Measurements from ENCODE around the gene CSNK1G1. TPM values are rescaled to one million over a fixed set of nuclear protein-coding genes. Genes with fewer than 3 reads are reported as not detected.
"Not testable (repeated sequence)": the region's sequence is repeated elsewhere in the genome, so short reads cannot be mapped to it uniquely, and the experiment has no call there.

Gene CSNK1G1
- polyA plus RNA-seq, 1 of the 3 experiments (the other 2 are of a cell fraction) = 10.2 TPM

DNA sequence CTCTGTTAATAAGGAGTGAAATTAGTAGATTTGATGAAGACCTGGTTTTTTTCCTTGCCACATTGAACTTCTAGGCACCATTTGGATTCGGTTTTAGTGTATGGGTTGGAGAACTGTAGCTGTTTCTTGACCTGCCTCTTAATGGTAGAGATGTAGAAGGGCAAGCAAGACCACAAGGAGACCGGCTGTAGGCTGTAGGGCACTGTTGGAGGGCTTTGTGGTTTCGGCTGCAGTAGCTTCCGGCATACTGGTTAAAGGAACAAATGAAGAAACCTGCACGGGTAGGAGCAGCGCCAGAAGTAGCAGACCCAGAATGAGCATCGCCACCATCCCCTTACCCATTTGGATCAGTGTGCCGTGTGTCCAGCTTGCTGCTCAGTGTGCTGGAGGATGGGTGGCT, 17.4 kb upstream of the CSNK1G1 start:
- no peak overlapping the region for H2AFZ ChIP-seq (ENCODE audit: low read depth)
- WGBS (ENCODE audit: low lambda C conversion rate) = 98% methylated on average over 8 of the region's 8 CpGs
- no peak overlapping the region for H3K4me2 ChIP-seq
- no peaks in the 10 kb centered on the region for H3K9me2 ChIP-seq
- H3K9ac ChIP-seq = no peak overlapping the region
- H3K4me1 ChIP-seq (ENCODE audit: control insufficient read depth in 1 of 2, insufficient read depth in 2 of 2, low read depth in 1 of 2, low read length in 1 of 2) = peaks cover 0 to 5% of the 10 kb centered on the region in 2 experiments; a peak in 1 of 4 replicates
- no peaks in the 10 kb centered on the region for H3K9me3 ChIP-seq
- no peak for DNase-seq
- ChIA-PET POLR2A (no interaction called here), CTCF (no interaction called here)
- peaks cover 21% of the 10 kb centered on the region for H3K79me2 ChIP-seq (ENCODE audit: insufficient read depth)
- H3F3A ChIP-seq (replicated peaks; ENCODE audit: insufficient read depth) = peaks cover 11% of the 10 kb centered on the region
- no peaks in the 10 kb centered on the region for H4K20me1 ChIP-seq (ENCODE audit: insufficient read depth)
- no peak overlapping the region for H3K27ac ChIP-seq (ENCODE audit: low read depth in 2 of 2, low read length in 1 of 2)
- no peak overlapping the region for H3K4me3 ChIP-seq (ENCODE audit: low read depth in 2 of 2, low read length in 1 of 2)
- peaks cover 0 to 8% of the 10 kb centered on the region in 2 experiments for H3K36me3 ChIP-seq (replicated peaks in 1 of 2; ENCODE audit: control insufficient read depth in 1 of 2, insufficient read depth in 2 of 2, low read length in 1 of 2)
- TF ChIP-seq MXI1 (IDR thresholded peaks at IDR 0.05; ENCODE audit: low read depth, low read length) (no peak), RFX5 (IDR thresholded peaks at IDR 0.05; ENCODE audit: low read length) (no peak)
- H3K27me3 ChIP-seq (ENCODE audit: insufficient read depth) = no peaks in the 10 kb centered on the region

DNA sequence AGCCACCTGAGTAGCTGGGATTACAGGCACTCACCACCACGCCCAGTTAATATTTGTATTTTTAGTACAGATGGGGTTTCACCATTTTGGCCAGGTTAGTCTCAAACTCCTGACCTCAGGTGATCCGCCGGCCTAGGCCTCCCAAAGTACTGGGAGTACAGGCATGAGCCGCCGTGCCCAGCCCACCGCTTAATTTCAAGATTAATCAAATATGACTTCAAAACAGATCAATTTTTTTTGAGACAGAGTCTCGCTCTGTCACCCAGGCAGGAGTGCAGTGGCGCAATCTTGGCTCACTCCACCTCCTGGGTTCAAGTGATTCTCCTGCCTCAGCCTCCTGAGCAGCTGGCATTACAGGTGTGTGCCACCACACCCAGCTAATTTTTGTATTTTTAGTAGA, 15.4 kb upstream of the CSNK1G1 start:
- 0 out of 2 replicates have a peak, but pooled peaks cover 11% of the 10 kb centered on the region for H3K79me2 ChIP-seq (ENCODE audit: insufficient read depth)
- H2AFZ ChIP-seq (ENCODE audit: low read depth); DNase-seq; H3F3A ChIP-seq (replicated peaks; ENCODE audit: insufficient read depth); H3K9ac ChIP-seq; H3K4me3 ChIP-seq (ENCODE audit: low read depth in 2 of 2, low read length in 1 of 2); H3K36me3 ChIP-seq (replicated peaks in 1 of 2; ENCODE audit: control insufficient read depth in 1 of 2, insufficient read depth in 2 of 2, low read length in 1 of 2); H3K27me3 ChIP-seq (ENCODE audit: insufficient read depth); CTCF ChIA-PET; H3K4me1 ChIP-seq (ENCODE audit: control insufficient read depth in 1 of 2, insufficient read depth in 2 of 2, low read depth in 1 of 2, low read length in 1 of 2); H4K20me1 ChIP-seq (ENCODE audit: insufficient read depth); H3K9me2 ChIP-seq; H3K4me2 ChIP-seq; H3K9me3 ChIP-seq; H3K27ac ChIP-seq (ENCODE audit: low read depth in 2 of 2, low read length in 1 of 2): not testable (repeated sequence)
- 99% methylated on average over 8 of the region's 8 CpGs for WGBS (ENCODE audit: low lambda C conversion rate)
- POLR2A ChIA-PET = interaction anchor here (0.8 kb wide), 1 partner anchor 16 kb away, joined by 3 read pairs; the partner anchor contains the start of gene TRIP4

DNA sequence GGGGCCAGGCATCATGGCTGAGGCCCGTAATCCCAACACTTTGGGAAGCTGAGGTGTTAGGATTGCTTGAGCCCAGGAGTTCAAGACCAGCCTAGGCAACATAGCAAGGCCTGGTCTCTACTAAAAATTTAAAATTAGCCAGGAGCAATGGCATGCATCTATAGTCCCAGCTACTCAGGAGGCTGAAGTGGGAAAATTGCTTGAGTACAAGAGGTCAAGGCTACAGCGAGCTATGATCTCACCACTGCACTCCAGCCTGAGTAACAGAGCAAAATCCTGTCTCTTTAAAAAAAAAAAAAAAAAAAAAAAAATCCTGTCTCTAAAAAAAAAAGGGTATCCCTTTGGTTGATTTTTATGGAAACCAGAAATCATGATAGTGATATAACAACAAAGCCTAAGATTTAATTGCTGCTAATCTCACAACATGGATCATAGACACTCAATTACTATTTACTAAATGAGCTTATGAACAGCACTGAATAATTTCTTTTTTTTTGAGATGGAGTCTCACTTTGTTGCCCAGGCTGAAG, 13.2 kb upstream of the CSNK1G1 start:
- no peak overlapping the region for H3K27ac ChIP-seq (ENCODE audit: low read depth in 2 of 2, low read length in 1 of 2)
- H3K9ac ChIP-seq = no peak overlapping the region
- no peaks in the 10 kb centered on the region for H3K27me3 ChIP-seq (ENCODE audit: insufficient read depth)
- peaks cover 5% of the 10 kb centered on the region for H3F3A ChIP-seq (replicated peaks; ENCODE audit: insufficient read depth)
- CTCF ChIA-PET = interaction anchor here (0.8 to 1.2 kb wide), 2 partner anchors 13 to 215 kb away, joined by 3 read pairs; partner anchors contain the start of gene CSNK1G1
- H3K4me1 ChIP-seq (ENCODE audit: control insufficient read depth in 1 of 2, insufficient read depth in 2 of 2, low read depth in 1 of 2, low read length in 1 of 2) = no peaks in the 10 kb centered on the region
- TF ChIP-seq CHD2 (IDR thresholded peaks at IDR 0.05; ENCODE audit: low read length, partially characterized antibody) = no peak
- no peak for TF ChIP-seq TCF12 (IDR thresholded peaks at IDR 0.05)
- TF ChIP-seq, protein P1, sequence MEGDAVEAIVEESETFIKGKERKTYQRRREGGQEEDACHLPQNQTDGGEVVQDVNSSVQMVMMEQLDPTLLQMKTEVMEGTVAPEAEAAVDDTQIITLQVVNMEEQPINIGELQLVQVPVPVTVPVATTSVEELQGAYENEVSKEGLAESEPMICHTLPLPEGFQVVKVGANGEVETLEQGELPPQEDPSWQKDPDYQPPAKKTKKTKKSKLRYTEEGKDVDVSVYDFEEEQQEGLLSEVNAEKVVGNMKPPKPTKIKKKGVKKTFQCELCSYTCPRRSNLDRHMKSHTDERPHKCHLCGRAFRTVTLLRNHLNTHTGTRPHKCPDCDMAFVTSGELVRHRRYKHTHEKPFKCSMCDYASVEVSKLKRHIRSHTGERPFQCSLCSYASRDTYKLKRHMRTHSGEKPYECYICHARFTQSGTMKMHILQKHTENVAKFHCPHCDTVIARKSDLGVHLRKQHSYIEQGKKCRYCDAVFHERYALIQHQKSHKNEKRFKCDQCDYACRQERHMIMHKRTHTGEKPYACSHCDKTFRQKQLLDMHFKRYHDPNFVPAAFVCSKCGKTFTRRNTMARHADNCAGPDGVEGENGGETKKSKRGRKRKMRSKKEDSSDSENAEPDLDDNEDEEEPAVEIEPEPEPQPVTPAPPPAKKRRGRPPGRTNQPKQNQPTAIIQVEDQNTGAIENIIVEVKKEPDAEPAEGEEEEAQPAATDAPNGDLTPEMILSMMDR (IDR thresholded peaks at IDR 0.05) = no peak
- TF ChIP-seq POLR2AphosphoS5 (IDR thresholded peaks at IDR 0.05; ENCODE audit: low read depth, low read length) = no peak
- no peak for TF ChIP-seq SIN3A (IDR thresholded peaks at IDR 0.05; ENCODE audit: borderline replicate concordance, low read depth, low read length)
- no peak for TF ChIP-seq TEAD4 (IDR thresholded peaks at IDR 0.05; ENCODE audit: borderline replicate concordance, insufficient read depth)
- no peak for TF ChIP-seq JUND (IDR thresholded peaks at IDR 0.05)
- H2AFZ ChIP-seq (ENCODE audit: low read depth) = no peak overlapping the region
- H3K36me3 ChIP-seq (replicated peaks in 1 of 2; ENCODE audit: control insufficient read depth in 1 of 2, insufficient read depth in 2 of 2, low read length in 1 of 2) = no peaks in the 10 kb centered on the region
- no peak for DNase-seq
- H3K9me3 ChIP-seq = no peaks in the 10 kb centered on the region
- POLR2A ChIA-PET = no interaction called here
- no peaks in the 10 kb centered on the region for H3K9me2 ChIP-seq
- H4K20me1 ChIP-seq (ENCODE audit: insufficient read depth) = no peaks in the 10 kb centered on the region
- H3K79me2 ChIP-seq (ENCODE audit: insufficient read depth) = 0 out of 2 replicates have a peak, but pooled peaks cover 11% of the 10 kb centered on the region
- 92% methylated on average over 2 of the region's 2 CpGs for WGBS (ENCODE audit: low lambda C conversion rate)
- no peak overlapping the region for H3K4me3 ChIP-seq (ENCODE audit: low read depth in 2 of 2, low read length in 1 of 2)
- no peak overlapping the region for H3K4me2 ChIP-seq

All from SK-N-SH (cell line).